ENCODE data around the gene LCOR.

The LCOR gene

DNA sequence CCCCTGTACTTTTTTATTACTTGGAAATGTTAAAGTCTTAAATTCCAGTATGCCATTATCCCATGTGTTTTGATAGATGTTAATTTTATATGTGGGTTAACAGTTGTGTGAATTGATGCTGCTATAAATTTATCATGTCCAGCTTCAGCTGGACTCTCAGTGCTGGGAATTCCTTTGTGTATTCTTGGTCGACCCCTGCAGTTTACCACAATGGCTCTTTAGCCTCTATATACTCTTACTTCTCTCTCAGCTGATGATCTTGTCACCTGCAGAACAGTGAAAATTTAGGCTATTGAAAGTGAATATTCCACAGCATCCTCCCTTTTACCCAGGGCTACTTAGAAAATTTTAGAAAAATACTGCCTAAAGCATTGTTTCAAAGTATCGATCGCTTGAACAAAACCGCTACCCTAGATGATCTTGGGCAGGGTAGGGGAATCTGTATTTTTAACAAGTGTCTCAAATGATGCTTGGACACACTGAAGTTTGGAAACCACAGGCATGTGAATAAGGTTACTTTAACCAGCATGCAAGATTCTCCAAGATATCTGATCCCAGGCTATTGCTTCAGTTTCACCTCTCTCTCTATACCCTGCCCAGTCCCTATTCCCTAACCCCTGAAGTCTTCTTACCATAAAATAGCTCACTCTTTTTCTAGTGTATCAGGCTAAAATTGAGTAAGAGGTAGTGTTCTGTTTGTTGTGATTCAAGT lies 25.4 kb downstream of the LCOR start:
- Histone ChIP-seq H3K27me3 (ENCODE audit: insufficient read depth, low read depth) (no peaks in the 10 kb centered on the region), H3K4me1 (ENCODE audit: low read depth, poor library complexity, severe bottlenecking) (peaks cover 18% of the 10 kb centered on the region), H4K20me1 (ENCODE audit: insufficient read depth) (no peaks in the 10 kb centered on the region), H3K36me3 (ENCODE audit: insufficient read depth) (no peaks in the 10 kb centered on the region), H3K79me2 (ENCODE audit: insufficient read depth, low read depth) (peaks cover 65% of the 10 kb centered on the region; the same call in 1 of the 2 replicates), H3K27ac (no peak overlapping the region), H2AFZ (ENCODE audit: low read depth) (no peak overlapping the region), H3K4me2 (no peak overlapping the region), H3K9ac (no peak overlapping the region), H3K4me3 (IDR thresholded peaks at IDR 0.05; ENCODE audit: insufficient read depth, low read depth, low read length) (no peak overlapping the region)
- TF ChIP-seq, protein P1, sequence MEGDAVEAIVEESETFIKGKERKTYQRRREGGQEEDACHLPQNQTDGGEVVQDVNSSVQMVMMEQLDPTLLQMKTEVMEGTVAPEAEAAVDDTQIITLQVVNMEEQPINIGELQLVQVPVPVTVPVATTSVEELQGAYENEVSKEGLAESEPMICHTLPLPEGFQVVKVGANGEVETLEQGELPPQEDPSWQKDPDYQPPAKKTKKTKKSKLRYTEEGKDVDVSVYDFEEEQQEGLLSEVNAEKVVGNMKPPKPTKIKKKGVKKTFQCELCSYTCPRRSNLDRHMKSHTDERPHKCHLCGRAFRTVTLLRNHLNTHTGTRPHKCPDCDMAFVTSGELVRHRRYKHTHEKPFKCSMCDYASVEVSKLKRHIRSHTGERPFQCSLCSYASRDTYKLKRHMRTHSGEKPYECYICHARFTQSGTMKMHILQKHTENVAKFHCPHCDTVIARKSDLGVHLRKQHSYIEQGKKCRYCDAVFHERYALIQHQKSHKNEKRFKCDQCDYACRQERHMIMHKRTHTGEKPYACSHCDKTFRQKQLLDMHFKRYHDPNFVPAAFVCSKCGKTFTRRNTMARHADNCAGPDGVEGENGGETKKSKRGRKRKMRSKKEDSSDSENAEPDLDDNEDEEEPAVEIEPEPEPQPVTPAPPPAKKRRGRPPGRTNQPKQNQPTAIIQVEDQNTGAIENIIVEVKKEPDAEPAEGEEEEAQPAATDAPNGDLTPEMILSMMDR (conservative IDR thresholded peaks at IDR 0.05; ENCODE audit: low read depth, low read length), result no peak

DNA sequence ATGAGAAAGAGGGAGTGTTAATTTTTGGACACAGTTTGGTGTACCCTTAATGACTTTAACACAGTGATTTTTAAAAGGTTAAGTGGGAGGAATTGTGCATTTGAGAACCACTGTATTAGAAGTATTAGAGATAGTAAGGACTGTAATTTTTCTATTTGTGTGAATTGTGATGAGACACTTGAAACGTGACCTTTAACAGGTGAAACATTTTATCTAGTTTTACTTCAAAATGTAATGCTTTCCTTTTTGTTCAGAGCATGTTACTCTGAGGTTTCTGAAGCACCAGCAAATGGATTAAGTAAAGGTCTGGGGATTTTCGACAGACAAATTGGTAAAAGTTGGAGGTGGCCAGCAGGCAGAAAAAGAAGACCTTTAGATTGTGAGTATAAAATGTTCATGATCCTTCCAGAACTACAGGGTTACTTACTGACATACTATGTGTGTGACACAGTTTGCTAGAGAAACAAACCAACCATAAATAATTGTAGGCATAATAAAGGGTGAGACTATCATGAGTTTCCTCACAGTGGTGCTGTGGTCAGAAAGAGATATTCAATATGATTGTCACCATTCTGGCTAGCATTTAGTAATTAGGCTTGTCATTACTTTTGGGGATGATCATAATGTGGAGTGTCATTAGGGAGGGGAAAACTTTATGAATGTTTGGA lies 26.1 kb downstream of the LCOR start:
- H3K4me3 ChIP-seq (IDR thresholded peaks at IDR 0.05; ENCODE audit: insufficient read depth, low read depth, low read length), result no peak overlapping the region
- no peaks in the 10 kb centered on the region for H3K36me3 ChIP-seq (ENCODE audit: insufficient read depth)
- no peaks in the 10 kb centered on the region for H4K20me1 ChIP-seq (ENCODE audit: insufficient read depth)
- H3K79me2 ChIP-seq (ENCODE audit: insufficient read depth, low read depth), result peaks cover 58% of the 10 kb centered on the region; the same call in 1 of the 2 replicates
- TF ChIP-seq, protein P1 (conservative IDR thresholded peaks at IDR 0.05; ENCODE audit: low read depth, low read length), result no peak
- H3K27me3 ChIP-seq (ENCODE audit: insufficient read depth, low read depth), result no peaks in the 10 kb centered on the region
- H2AFZ ChIP-seq (ENCODE audit: low read depth), result no peak overlapping the region
- peaks cover 18% of the 10 kb centered on the region for H3K4me1 ChIP-seq (ENCODE audit: low read depth, poor library complexity, severe bottlenecking)
- no peak overlapping the region for H3K27ac ChIP-seq
- H3K4me2 ChIP-seq, result no peak overlapping the region
- no peak overlapping the region for H3K9ac ChIP-seq

DNA sequence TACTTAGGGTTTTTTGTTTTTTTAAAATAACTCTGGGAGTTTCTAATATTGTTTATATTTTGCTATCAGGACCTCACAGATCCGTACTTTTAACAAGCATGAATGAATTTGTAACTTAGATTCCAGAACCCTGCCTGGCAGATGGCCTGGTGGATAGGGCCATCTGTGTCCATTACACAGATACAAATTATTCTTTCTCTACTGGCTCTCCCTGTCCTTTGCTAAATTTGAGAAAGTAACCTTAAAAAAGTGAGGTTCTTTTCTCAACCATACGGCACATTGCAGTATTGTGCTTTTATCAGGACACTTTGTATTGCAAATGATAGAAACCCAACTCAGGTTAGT lies 26.6 kb downstream of the LCOR start:
- Histone ChIP-seq H3K36me3 (ENCODE audit: insufficient read depth) (no peaks in the 10 kb centered on the region), H3K4me3 (IDR thresholded peaks at IDR 0.05; ENCODE audit: insufficient read depth, low read depth, low read length) (no peak overlapping the region)

DNA sequence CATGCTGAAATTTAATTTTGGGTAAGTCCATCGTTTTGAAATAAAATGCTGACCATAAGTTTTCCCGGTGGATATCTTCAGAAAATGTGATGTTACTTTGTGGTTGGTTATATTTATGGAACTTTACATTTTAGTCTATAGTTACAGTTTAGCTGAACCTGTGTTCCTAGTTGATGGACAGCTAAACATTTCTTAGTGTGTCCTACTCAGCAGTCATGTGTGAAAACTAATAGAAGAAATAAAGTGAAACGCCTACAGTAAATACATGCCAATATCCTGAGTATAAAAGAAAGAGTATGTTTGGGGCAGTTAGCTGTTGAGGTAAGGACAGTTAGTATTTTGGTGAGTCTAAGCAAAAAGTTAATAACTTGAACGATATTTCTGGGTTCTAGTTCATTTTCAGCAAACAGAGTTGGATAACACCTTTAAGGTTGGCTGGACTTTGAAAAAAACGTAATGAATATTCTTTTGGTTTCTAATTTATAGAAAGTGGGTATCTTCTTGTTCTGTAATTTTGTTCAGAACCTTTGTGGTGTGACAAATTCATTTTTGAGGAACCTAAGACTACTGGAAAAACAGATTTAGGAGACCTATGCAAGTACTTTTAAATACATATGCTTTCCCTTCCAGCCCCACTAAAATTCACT lies 28.7 kb downstream of the LCOR start:
- Histone ChIP-seq H3K4me2 (no peak overlapping the region), H3K4me3 (IDR thresholded peaks at IDR 0.05; ENCODE audit: insufficient read depth, low read depth, low read length) (no peak overlapping the region), H3K27ac (no peak overlapping the region), H2AFZ (ENCODE audit: low read depth) (no peak overlapping the region), H3K36me3 (ENCODE audit: insufficient read depth) (no peaks in the 10 kb centered on the region), H4K20me1 (ENCODE audit: insufficient read depth) (no peaks in the 10 kb centered on the region), H3K9ac (no peak overlapping the region), H3K27me3 (ENCODE audit: insufficient read depth, low read depth) (no peaks in the 10 kb centered on the region), H3K4me1 (ENCODE audit: low read depth, poor library complexity, severe bottlenecking) (peaks cover 18% of the 10 kb centered on the region), H3K79me2 (ENCODE audit: insufficient read depth, low read depth) (peaks cover 54% of the 10 kb centered on the region; the same call in 1 of the 2 replicates)
- TF ChIP-seq, protein P1 (conservative IDR thresholded peaks at IDR 0.05; ENCODE audit: low read depth, low read length), result no peak

More for the DNA sequence above, 26.6 kb downstream of the LCOR start:
- no peaks in the 10 kb centered on the region for H4K20me1 ChIP-seq (ENCODE audit: insufficient read depth)
- H2AFZ ChIP-seq (ENCODE audit: low read depth), result no peak overlapping the region
- no peak overlapping the region for H3K27ac ChIP-seq
- no peak overlapping the region for H3K9ac ChIP-seq
- H3K4me2 ChIP-seq, result no peak overlapping the region
- TF ChIP-seq, protein P1 (conservative IDR thresholded peaks at IDR 0.05; ENCODE audit: low read depth, low read length), result no peak
- H3K27me3 ChIP-seq (ENCODE audit: insufficient read depth, low read depth), result no peaks in the 10 kb centered on the region
- H3K4me1 ChIP-seq (ENCODE audit: low read depth, poor library complexity, severe bottlenecking), result peaks cover 18% of the 10 kb centered on the region
- H3K79me2 ChIP-seq (ENCODE audit: insufficient read depth, low read depth), result peaks cover 58% of the 10 kb centered on the region; the same call in 1 of the 2 replicates
